Vagina (tissue), 2 donors: ENCODE measurements around the gene MT1A.
A peak's percentile ranks its signal among the peaks of the same experiment; 100 is the strongest.

Experiments
- CTCF ChIP-seq, 3 experiments: fragments of 450-650 bp in 2 of 3; fragments of 200-600 bp in 1 of 3; sonication (generic) in 1 of 3; IDR thresholded peaks; one replicate each; pipeline ENCODE4 v1.5.1; 2017 to 2019; ENCODE audit warnings: antibody characterized with exemption in 3 of 3, mild to moderate bottlenecking in 2 of 3, moderate library complexity in 2 of 3
- POLR2A ChIP-seq, 2 donors: fragments of 450-650 bp; IDR thresholded peaks; one replicate each; pipeline ENCODE4 v1.6.1; 2017; ENCODE audit warnings: antibody characterized with exemption in 2 of 2, mild to moderate bottlenecking in 2 of 2, moderate library complexity in 2 of 2
- POLR2AphosphoS5 ChIP-seq, 2 donors: sonication (generic); formaldehyde crosslinking; IDR thresholded peaks; one replicate each; pipeline ENCODE4 v1.9.0; 2017; ENCODE audit warnings: antibody characterized with exemption in 2 of 2, mild to moderate bottlenecking in 2 of 2, low read depth in 1 of 2; ENCODE audit not compliant: insufficient read depth in 1 of 2

- no peak for TF ChIP-seq CTCF (IDR thresholded peaks at IDR 0.05)
- TF ChIP-seq POLR2AphosphoS5 (IDR thresholded peaks at IDR 0.05; ENCODE audit: insufficient read depth in 1 of 2, low read depth in 1 of 2) = peak in 1 of 2 donors; percentile 77
- TF ChIP-seq POLR2A (IDR thresholded peaks at IDR 0.05) = no peak
Observed at GRCh38 chr16:56606476-56607108, 31.9 kb upstream of the MT1A start.
